Tibial artery (tissue), 4 donors: ENCODE data around the gene RAP1GAP.
A peak's percentile ranks its signal among the peaks of the same experiment; 100 is the strongest.

Source experiments
- DNase-seq, 2 donors: peaks; one replicate each; pipeline ENCODE4 v3.0.0-alpha.2; 2019
- H3K27ac ChIP-seq, 2 donors: fragments of 200-600 bp; sonication (generic) in 1 of 2; 1 replicate in 1 of 2; 2 replicates in 1 of 2; pipeline ENCODE4 v1.5.1; 2018 to 2019; ENCODE audit warnings: mild to moderate bottlenecking in 1 of 2
- H3K27me3 ChIP-seq, 2 donors: fragments of 200-600 bp; sonication (generic) in 1 of 2; one replicate each; pipeline versions ENCODE4 v1.5.1 to v1.6.0; 2016 to 2019
- H3K36me3 ChIP-seq, 3 donors: fragments of 200-600 bp; sonication (generic) in 2 of 3; one replicate each; pipeline ENCODE4 v1.5.1; 2016 to 2019; ENCODE audit warnings: mild to moderate bottlenecking in 2 of 3
- H3K4me1 ChIP-seq, 4 donors: fragments of 200-600 bp; sonication (generic) in 2 of 4; 1 replicate in 3 of 4; 2 replicates in 1 of 4; pipeline ENCODE4 v1.5.1; 2016 to 2019
- H3K4me3 ChIP-seq, 2 donors: fragments of 200-600 bp; sonication (generic) in 1 of 2; 1 replicate in 1 of 2; 2 replicates in 1 of 2; pipeline ENCODE4 v1.5.1; 2018 to 2019; ENCODE audit warnings: mild to moderate bottlenecking in 2 of 2
- H3K9me3 ChIP-seq, 3 donors: fragments of 200-600 bp; sonication (generic) in 1 of 3; one replicate each; pipeline ENCODE4 v1.5.1; 2016 to 2019
- intact Hi-C: fragments of 100-400 bp; cut with DNase I; formaldehyde crosslinking; loops from one replicate; pipeline ENCODE4 v1.15.0; 2023; ENCODE audit warnings: low total_unique reads
- TF ChIP-seq, protein P1 (sequence below), 2 experiments: fragments of 200-600 bp in 1 of 2; fragments of 450-650 bp in 1 of 2; IDR thresholded peaks; one replicate each; pipeline ENCODE4 v1.5.1; 2017 to 2019; ENCODE audit warnings: antibody characterized with exemption in 2 of 2, mild to moderate bottlenecking in 1 of 2, moderate library complexity in 1 of 2

Gene RAP1GAP

GRCh38 chr1:21663951-21664805 lies 5.0 kb downstream of the RAP1GAP start:
- Histone ChIP-seq H3K36me3 (no peaks in the 10 kb centered on the region), H3K9me3 (no peaks in the 10 kb centered on the region), H3K27me3 (peaks cover 4 to 97% of the 10 kb centered on the region in 2 donors), H3K27ac (no peak overlapping the region), H3K4me3 (no peak overlapping the region), H3K4me1 (peaks cover 4 to 17% (median 10%) of the 10 kb centered on the region in 4 donors)
- peak in 1 of 2 donors; percentile 56 for DNase-seq
- intact Hi-C loops: no loop called here
- TF ChIP-seq, protein P1, sequence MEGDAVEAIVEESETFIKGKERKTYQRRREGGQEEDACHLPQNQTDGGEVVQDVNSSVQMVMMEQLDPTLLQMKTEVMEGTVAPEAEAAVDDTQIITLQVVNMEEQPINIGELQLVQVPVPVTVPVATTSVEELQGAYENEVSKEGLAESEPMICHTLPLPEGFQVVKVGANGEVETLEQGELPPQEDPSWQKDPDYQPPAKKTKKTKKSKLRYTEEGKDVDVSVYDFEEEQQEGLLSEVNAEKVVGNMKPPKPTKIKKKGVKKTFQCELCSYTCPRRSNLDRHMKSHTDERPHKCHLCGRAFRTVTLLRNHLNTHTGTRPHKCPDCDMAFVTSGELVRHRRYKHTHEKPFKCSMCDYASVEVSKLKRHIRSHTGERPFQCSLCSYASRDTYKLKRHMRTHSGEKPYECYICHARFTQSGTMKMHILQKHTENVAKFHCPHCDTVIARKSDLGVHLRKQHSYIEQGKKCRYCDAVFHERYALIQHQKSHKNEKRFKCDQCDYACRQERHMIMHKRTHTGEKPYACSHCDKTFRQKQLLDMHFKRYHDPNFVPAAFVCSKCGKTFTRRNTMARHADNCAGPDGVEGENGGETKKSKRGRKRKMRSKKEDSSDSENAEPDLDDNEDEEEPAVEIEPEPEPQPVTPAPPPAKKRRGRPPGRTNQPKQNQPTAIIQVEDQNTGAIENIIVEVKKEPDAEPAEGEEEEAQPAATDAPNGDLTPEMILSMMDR (IDR thresholded peaks at IDR 0.05): no peak

- Histone ChIP-seq H3K27me3 (peaks cover 0 to 91% of the 10 kb centered on the region in 2 donors), H3K27ac (no peak overlapping the region), H3K4me1 (peaks cover 0 to 12% (median 3%) of the 10 kb centered on the region in 4 donors), H3K9me3 (no peaks in the 10 kb centered on the region), H3K4me3 (no peak overlapping the region), H3K36me3 (no peaks in the 10 kb centered on the region)
- TF ChIP-seq, protein P1 (IDR thresholded peaks at IDR 0.05): no peak
- peak in 1 of 2 donors; percentile 58 for DNase-seq
- intact Hi-C loops: no loop called here
Observed at GRCh38 chr1:21663248-21663950, 5.8 kb downstream of the RAP1GAP start.

- peaks cover 0 to 87% of the 10 kb centered on the region in 2 donors for H3K27me3 ChIP-seq
- no peaks in the 10 kb centered on the region for H3K9me3 ChIP-seq
- no peak overlapping the region for H3K27ac ChIP-seq
- no peak overlapping the region for H3K4me3 ChIP-seq
- peak in 1 of 2 donors; percentile 47 for DNase-seq
- TF ChIP-seq, protein P1 (IDR thresholded peaks at IDR 0.05): no peak
- H3K36me3 ChIP-seq: no peaks in the 10 kb centered on the region
- H3K4me1 ChIP-seq: peaks cover 0 to 7% (median 2%) of the 10 kb centered on the region in 4 donors
- intact Hi-C loops: no loop called here
Observed at GRCh38 chr1:21662426-21663247, 6.5 kb downstream of the RAP1GAP start.

DNA sequence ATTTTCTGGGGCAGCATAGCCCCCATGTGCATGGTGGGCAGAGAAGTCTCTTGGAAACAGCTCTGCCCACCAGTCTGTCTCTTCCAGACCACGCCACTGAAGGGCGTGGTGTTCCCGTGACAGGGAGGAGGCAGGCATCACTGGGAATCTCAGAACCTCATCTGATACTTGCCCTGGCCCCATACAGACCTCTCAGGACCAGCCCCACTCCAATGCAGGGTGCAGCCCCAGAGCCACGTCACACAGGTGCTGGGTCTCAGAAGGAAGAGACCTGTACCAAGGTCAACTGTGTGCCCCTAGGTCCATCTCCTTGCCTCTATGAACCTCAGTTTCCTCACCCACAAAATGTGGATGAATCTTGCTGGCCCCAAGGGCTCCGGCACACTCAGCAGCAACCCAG lies 7.3 kb downstream of the RAP1GAP start:
- Histone ChIP-seq H3K4me1 (peaks cover 0 to 9% (median 2%) of the 10 kb centered on the region in 4 donors), H3K36me3 (no peaks in the 10 kb centered on the region), H3K4me3 (no peak overlapping the region), H3K27me3 (peaks cover 0 to 83% of the 10 kb centered on the region in 2 donors), H3K9me3 (no peaks in the 10 kb centered on the region), H3K27ac (no peak overlapping the region)
- DNase-seq: peak in 1 of 2 donors; percentile 24
- TF ChIP-seq, protein P1 (IDR thresholded peaks at IDR 0.05): no peak
- intact Hi-C loops: no loop called here

DNA sequence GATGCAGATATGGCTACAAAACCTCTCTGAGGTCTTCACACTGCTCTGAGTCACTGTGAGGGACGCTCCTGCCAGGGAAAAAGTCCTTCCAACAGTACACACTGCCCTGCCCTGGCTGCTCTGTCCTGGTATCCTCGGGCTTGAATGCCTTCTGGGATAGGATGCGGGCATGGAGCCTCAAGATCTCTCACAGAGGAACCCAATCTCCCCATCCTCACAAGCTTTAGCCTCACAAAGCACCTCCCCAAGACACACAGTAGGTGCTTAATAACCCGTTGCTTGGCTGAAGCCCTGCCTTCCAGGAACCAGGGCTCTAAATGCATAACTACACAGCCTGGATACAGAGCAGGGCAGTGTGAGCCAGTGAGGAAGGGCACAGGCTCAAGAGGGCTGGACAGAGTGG lies 9.2 kb downstream of the RAP1GAP start:
- H3K9me3 ChIP-seq: no peaks in the 10 kb centered on the region
- no peak overlapping the region for H3K27ac ChIP-seq
- H3K4me3 ChIP-seq: no peak overlapping the region
- H3K36me3 ChIP-seq: no peaks in the 10 kb centered on the region
- peaks cover 0 to 15% (median 2%) of the 10 kb centered on the region in 4 donors for H3K4me1 ChIP-seq
- TF ChIP-seq, protein P1 (IDR thresholded peaks at IDR 0.05): no peak
- peak in 1 of 2 donors; percentile 38 for DNase-seq
- intact Hi-C loops: no loop called here
- peaks cover 0 to 63% of the 10 kb centered on the region in 2 donors for H3K27me3 ChIP-seq
